ENCODE data around the gene LGALS4. TPM values are rescaled to one million over a fixed set of nuclear protein-coding genes. Genes with fewer than 3 reads are reported as not detected.

LGALS4 gene
- polyA plus RNA-seq, 1 of the 3 experiments (the other 2 are of a cell fraction), result 0.21 TPM

DNA sequence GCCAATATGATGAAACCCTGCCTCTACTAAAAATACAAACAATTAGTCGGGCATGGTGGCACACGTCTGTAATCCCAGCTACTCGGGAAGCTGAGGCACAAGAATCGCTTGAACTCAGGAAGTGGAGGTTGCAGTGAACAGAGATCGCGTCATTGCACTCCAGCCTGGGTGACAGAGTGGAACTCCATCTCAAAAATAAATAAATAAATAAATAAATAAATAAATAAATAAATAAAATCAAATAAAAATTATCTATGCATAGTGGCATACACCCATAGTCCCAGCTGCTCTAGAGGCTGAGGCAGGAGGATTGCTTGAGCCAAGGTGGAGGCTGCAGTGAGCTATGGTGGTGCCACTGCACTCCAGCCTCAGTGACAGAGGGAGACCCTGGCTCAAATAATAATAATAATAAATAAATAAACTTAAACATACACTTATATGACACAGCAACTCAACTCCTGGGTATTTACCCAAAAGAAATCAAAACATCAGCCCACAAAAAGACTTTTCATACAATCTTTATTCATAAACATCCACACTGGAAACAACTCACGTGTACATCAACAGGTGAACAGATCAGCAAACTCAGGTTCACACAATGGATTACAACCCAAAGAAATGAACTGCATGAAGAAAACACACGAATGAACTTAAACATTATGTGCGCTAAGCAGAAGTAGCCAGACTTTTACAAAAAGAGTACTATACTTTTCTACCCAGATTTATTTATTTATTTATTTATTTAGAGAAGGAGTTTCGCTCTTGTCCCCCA is 46.3 kb downstream of the LGALS4 start:
- no peak for DNase-seq
- Histone ChIP-seq H3K9me2 (no peaks in the 10 kb centered on the region), H3K9ac (no peak overlapping the region), H3F3A (replicated peaks; ENCODE audit: insufficient read depth) (no peaks in the 10 kb centered on the region), H3K79me2 (ENCODE audit: insufficient read depth) (no peaks in the 10 kb centered on the region), H3K27me3 (ENCODE audit: insufficient read depth) (no peaks in the 10 kb centered on the region), H3K36me3 (replicated peaks in 1 of 2; ENCODE audit: control insufficient read depth in 1 of 2, insufficient read depth in 2 of 2, low read length in 1 of 2) (no peaks in the 10 kb centered on the region), H3K4me1 (ENCODE audit: control insufficient read depth in 1 of 2, insufficient read depth in 2 of 2, low read depth in 1 of 2, low read length in 1 of 2) (no peaks in the 10 kb centered on the region), H2AFZ (ENCODE audit: low read depth) (no peak overlapping the region), H3K4me3 (ENCODE audit: low read depth in 2 of 2, low read length in 1 of 2) (no peak overlapping the region), H3K9me3 (no peaks in the 10 kb centered on the region), H4K20me1 (ENCODE audit: insufficient read depth) (no peaks in the 10 kb centered on the region), H3K4me2 (no peak overlapping the region), H3K27ac (ENCODE audit: low read depth in 2 of 2, low read length in 1 of 2) (no peak overlapping the region)
- ChIA-PET CTCF (no interaction called here), POLR2A (no interaction called here)
- TF ChIP-seq SIN3A (IDR thresholded peaks at IDR 0.05; ENCODE audit: borderline replicate concordance, low read depth, low read length), result no peak
- TF ChIP-seq MXI1 (IDR thresholded peaks at IDR 0.05; ENCODE audit: low read depth, low read length), result no peak
- TF ChIP-seq TCF12 (IDR thresholded peaks at IDR 0.05), result no peak
- no peak for TF ChIP-seq ELF1 (IDR thresholded peaks at IDR 0.05)
- TF ChIP-seq, protein P1, sequence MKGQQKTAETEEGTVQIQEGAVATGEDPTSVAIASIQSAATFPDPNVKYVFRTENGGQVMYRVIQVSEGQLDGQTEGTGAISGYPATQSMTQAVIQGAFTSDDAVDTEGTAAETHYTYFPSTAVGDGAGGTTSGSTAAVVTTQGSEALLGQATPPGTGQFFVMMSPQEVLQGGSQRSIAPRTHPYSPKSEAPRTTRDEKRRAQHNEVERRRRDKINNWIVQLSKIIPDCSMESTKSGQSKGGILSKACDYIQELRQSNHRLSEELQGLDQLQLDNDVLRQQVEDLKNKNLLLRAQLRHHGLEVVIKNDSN (IDR thresholded peaks at IDR 0.05; ENCODE audit: borderline replicate concordance, low read depth), result no peak
- TF ChIP-seq FOSL2 (IDR thresholded peaks at IDR 0.05; ENCODE audit: borderline replicate concordance, low read depth), result no peak
- no peak for TF ChIP-seq YY1 (IDR thresholded peaks at IDR 0.05; ENCODE audit: low read depth)
- TF ChIP-seq JUND (IDR thresholded peaks at IDR 0.05), result no peak
- 91% methylated on average over 10 of the region's 10 CpGs for WGBS (ENCODE audit: low lambda C conversion rate)

DNA sequence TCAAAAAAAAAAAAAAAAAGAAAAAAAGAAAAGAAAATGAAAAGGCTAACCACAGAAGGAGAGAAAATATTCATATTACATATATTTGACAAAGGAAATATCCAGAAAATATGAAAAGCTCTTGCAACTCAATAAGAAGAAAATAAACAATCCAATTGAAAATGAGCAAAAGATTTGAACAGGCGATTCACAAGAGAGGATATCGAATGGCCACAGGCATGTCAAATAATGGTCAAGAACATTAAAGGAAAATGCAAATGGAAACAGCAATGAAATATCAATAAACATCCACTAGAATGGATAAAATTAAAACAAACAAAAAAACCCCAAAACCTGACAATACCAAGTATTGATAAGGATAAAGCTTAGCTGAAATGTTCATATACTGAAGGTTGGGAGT is 47.5 kb downstream of the LGALS4 start:
- H3K4me3 ChIP-seq (ENCODE audit: low read depth in 2 of 2, low read length in 1 of 2), result no peak overlapping the region
- POLR2A ChIA-PET, result no interaction called here
- no peak for TF ChIP-seq RAD21 (IDR thresholded peaks at IDR 0.05; ENCODE audit: low read length)
- TF ChIP-seq NRF1 (IDR thresholded peaks at IDR 0.05; ENCODE audit: low read depth, low read length), result no peak
- TF ChIP-seq NFIC (IDR thresholded peaks at IDR 0.05; ENCODE audit: borderline replicate concordance), result no peak
- TF ChIP-seq YY1 (IDR thresholded peaks at IDR 0.05; ENCODE audit: low read depth), result no peak
- no peak for TF ChIP-seq MEF2A (IDR thresholded peaks at IDR 0.05; ENCODE audit: borderline replicate concordance, low read depth)
- TF ChIP-seq, protein P2, sequence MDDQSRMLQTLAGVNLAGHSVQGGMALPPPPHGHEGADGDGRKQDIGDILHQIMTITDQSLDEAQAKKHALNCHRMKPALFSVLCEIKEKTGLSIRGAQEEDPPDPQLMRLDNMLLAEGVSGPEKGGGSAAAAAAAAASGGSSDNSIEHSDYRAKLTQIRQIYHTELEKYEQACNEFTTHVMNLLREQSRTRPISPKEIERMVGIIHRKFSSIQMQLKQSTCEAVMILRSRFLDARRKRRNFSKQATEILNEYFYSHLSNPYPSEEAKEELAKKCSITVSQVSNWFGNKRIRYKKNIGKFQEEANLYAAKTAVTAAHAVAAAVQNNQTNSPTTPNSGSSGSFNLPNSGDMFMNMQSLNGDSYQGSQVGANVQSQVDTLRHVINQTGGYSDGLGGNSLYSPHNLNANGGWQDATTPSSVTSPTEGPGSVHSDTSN (IDR thresholded peaks at IDR 0.05), result no peak
- TF ChIP-seq, protein P3, sequence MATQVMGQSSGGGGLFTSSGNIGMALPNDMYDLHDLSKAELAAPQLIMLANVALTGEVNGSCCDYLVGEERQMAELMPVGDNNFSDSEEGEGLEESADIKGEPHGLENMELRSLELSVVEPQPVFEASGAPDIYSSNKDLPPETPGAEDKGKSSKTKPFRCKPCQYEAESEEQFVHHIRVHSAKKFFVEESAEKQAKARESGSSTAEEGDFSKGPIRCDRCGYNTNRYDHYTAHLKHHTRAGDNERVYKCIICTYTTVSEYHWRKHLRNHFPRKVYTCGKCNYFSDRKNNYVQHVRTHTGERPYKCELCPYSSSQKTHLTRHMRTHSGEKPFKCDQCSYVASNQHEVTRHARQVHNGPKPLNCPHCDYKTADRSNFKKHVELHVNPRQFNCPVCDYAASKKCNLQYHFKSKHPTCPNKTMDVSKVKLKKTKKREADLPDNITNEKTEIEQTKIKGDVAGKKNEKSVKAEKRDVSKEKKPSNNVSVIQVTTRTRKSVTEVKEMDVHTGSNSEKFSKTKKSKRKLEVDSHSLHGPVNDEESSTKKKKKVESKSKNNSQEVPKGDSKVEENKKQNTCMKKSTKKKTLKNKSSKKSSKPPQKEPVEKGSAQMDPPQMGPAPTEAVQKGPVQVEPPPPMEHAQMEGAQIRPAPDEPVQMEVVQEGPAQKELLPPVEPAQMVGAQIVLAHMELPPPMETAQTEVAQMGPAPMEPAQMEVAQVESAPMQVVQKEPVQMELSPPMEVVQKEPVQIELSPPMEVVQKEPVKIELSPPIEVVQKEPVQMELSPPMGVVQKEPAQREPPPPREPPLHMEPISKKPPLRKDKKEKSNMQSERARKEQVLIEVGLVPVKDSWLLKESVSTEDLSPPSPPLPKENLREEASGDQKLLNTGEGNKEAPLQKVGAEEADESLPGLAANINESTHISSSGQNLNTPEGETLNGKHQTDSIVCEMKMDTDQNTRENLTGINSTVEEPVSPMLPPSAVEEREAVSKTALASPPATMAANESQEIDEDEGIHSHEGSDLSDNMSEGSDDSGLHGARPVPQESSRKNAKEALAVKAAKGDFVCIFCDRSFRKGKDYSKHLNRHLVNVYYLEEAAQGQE (IDR thresholded peaks at IDR 0.05; ENCODE audit: low read depth, low read length), result no peak
- TF ChIP-seq, protein P4, sequence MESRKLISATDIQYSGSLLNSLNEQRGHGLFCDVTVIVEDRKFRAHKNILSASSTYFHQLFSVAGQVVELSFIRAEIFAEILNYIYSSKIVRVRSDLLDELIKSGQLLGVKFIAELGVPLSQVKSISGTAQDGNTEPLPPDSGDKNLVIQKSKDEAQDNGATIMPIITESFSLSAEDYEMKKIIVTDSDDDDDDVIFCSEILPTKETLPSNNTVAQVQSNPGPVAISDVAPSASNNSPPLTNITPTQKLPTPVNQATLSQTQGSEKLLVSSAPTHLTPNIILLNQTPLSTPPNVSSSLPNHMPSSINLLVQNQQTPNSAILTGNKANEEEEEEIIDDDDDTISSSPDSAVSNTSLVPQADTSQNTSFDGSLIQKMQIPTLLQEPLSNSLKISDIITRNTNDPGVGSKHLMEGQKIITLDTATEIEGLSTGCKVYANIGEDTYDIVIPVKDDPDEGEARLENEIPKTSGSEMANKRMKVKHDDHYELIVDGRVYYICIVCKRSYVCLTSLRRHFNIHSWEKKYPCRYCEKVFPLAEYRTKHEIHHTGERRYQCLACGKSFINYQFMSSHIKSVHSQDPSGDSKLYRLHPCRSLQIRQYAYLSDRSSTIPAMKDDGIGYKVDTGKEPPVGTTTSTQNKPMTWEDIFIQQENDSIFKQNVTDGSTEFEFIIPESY (IDR thresholded peaks at IDR 0.05; ENCODE audit: borderline replicate concordance, low read depth), result no peak
- TF ChIP-seq, protein P1 (IDR thresholded peaks at IDR 0.05; ENCODE audit: borderline replicate concordance, low read depth), result no peak
- TF ChIP-seq SIN3A (IDR thresholded peaks at IDR 0.05; ENCODE audit: borderline replicate concordance, low read depth, low read length), result no peak
- TF ChIP-seq, protein P5, sequence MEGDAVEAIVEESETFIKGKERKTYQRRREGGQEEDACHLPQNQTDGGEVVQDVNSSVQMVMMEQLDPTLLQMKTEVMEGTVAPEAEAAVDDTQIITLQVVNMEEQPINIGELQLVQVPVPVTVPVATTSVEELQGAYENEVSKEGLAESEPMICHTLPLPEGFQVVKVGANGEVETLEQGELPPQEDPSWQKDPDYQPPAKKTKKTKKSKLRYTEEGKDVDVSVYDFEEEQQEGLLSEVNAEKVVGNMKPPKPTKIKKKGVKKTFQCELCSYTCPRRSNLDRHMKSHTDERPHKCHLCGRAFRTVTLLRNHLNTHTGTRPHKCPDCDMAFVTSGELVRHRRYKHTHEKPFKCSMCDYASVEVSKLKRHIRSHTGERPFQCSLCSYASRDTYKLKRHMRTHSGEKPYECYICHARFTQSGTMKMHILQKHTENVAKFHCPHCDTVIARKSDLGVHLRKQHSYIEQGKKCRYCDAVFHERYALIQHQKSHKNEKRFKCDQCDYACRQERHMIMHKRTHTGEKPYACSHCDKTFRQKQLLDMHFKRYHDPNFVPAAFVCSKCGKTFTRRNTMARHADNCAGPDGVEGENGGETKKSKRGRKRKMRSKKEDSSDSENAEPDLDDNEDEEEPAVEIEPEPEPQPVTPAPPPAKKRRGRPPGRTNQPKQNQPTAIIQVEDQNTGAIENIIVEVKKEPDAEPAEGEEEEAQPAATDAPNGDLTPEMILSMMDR (IDR thresholded peaks at IDR 0.05), result no peak
- TF ChIP-seq EP300 (IDR thresholded peaks at IDR 0.05; ENCODE audit: borderline replicate concordance in 1 of 2, low read depth in 1 of 2, low read length in 1 of 2), result no peak

More for the DNA sequence above, 47.5 kb downstream of the LGALS4 start:
- no peak overlapping the region for H2AFZ ChIP-seq (ENCODE audit: low read depth)
- no peak overlapping the region for H3K4me2 ChIP-seq
- H4K20me1 ChIP-seq (ENCODE audit: insufficient read depth), result no peaks in the 10 kb centered on the region
- no peaks in the 10 kb centered on the region for H3K36me3 ChIP-seq (replicated peaks in 1 of 2; ENCODE audit: control insufficient read depth in 1 of 2, insufficient read depth in 2 of 2, low read length in 1 of 2)
- 83% methylated on average over 2 of the region's 2 CpGs for WGBS (ENCODE audit: low lambda C conversion rate)
- H3K79me2 ChIP-seq (ENCODE audit: insufficient read depth), result no peaks in the 10 kb centered on the region
- no peak overlapping the region for H3K27ac ChIP-seq (ENCODE audit: low read depth in 2 of 2, low read length in 1 of 2)
- no peaks in the 10 kb centered on the region for H3K9me2 ChIP-seq
- CTCF ChIA-PET, result interaction anchor here (0.6 kb wide), 1 partner anchor 17 kb away, joined by 3 read pairs; no protein-coding TSS in a partner anchor
- H3K27me3 ChIP-seq (ENCODE audit: insufficient read depth), result no peaks in the 10 kb centered on the region
- H3K9ac ChIP-seq, result no peak overlapping the region
- H3K4me1 ChIP-seq (ENCODE audit: control insufficient read depth in 1 of 2, insufficient read depth in 2 of 2, low read depth in 1 of 2, low read length in 1 of 2), result no peaks in the 10 kb centered on the region
- H3K9me3 ChIP-seq, result no peaks in the 10 kb centered on the region
- no peak for DNase-seq
- no peaks in the 10 kb centered on the region for H3F3A ChIP-seq (replicated peaks; ENCODE audit: insufficient read depth)
